ENCODE data around the gene OR2T12. TPM values are rescaled to one million over a fixed set of nuclear protein-coding genes. Genes with fewer than 3 reads are reported as not detected.
"Not testable (repeated sequence)": the region's sequence is repeated elsewhere in the genome, so short reads cannot be mapped to it uniquely, and the experiment has no call there.

OR2T12 gene, protein sequence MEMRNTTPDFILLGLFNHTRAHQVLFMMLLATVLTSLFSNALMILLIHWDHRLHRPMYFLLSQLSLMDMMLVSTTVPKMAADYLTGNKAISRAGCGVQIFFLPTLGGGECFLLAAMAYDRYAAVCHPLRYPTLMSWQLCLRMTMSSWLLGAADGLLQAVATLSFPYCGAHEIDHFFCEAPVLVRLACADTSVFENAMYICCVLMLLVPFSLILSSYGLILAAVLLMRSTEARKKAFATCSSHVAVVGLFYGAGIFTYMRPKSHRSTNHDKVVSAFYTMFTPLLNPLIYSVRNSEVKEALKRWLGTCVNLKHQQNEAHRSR
- total RNA-seq (ENCODE audit: unreplicated experiment) = not detected
- long read RNA-seq = 0 reads

DNA sequence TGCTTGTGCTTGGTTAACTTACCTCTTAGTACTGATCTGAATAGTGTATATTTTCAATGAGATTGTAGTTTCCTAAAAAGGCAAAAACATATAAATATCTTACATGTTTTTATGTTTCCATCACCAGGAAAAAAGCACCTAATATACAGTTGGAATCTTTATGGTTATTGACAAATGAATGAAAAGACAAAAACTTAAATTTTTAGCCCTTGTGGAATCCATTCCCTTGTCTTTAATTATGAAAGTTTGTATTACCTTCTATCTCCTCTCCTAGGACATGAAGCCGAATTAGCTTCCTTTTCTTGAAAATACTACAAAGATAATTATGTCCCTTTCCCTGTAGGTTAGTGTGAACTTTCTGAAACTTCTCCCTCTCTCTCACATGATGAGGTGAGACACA is at the start of gene OR2T12:
Gene OR2T12, minus strand, starts transcription at position 101 of the 400 bp plus-strand sequence. CDS start 7,846 bp downstream, outside the sequence.
- Mint-ChIP-seq H3K9me3 (ENCODE audit: unreplicated experiment) (peaks cover 18% of the 10 kb centered on the region), H3K4me1 (ENCODE audit: unreplicated experiment) (no peaks in the 10 kb centered on the region), H3K4me3 (ENCODE audit: unreplicated experiment) (no peak within 1 kb of the TSS), H3K27me3 (ENCODE audit: unreplicated experiment) (peaks cover 3% of the 10 kb centered on the region), H3K36me3 (ENCODE audit: low read depth, unreplicated experiment) (no peaks in the 10 kb centered on the region), H3K27ac (ENCODE audit: unreplicated experiment) (no peak within 1 kb of the TSS)
- TF ChIP-seq, protein P1, sequence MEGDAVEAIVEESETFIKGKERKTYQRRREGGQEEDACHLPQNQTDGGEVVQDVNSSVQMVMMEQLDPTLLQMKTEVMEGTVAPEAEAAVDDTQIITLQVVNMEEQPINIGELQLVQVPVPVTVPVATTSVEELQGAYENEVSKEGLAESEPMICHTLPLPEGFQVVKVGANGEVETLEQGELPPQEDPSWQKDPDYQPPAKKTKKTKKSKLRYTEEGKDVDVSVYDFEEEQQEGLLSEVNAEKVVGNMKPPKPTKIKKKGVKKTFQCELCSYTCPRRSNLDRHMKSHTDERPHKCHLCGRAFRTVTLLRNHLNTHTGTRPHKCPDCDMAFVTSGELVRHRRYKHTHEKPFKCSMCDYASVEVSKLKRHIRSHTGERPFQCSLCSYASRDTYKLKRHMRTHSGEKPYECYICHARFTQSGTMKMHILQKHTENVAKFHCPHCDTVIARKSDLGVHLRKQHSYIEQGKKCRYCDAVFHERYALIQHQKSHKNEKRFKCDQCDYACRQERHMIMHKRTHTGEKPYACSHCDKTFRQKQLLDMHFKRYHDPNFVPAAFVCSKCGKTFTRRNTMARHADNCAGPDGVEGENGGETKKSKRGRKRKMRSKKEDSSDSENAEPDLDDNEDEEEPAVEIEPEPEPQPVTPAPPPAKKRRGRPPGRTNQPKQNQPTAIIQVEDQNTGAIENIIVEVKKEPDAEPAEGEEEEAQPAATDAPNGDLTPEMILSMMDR (IDR thresholded peaks at IDR 0.05; ENCODE audit: unreplicated experiment) = no peak
- no peak for DNase-seq (ENCODE audit: low spot score)

DNA sequence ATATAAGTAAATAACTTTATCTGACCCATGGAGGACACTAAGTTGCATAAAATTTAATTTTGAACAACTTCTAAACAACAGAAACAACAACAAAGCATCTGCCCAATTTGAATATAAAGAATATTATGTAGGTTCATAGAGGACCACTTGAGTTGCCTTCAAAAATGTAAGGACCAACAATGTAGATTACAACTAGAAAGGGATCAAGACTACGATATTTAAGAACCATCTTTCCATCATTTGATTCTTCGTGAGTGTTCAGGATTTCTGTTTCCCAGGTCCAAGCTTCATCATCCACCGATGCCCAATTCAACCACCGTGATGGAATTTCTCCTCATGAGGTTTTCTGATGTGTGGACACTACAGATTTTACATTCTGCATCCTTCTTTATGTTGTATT is 45.3 kb upstream of the OR2T12 start, which contains the start of gene OR14C36:
Gene OR14C36, plus strand, starts transcription at position 301 of the 400 bp plus-strand sequence. Its CDS starts 0 bp downstream, at position 301.
- H3K27me3 Mint-ChIP-seq (ENCODE audit: unreplicated experiment) = peaks cover 3% of the 10 kb centered on the region
- H3K27ac Mint-ChIP-seq (ENCODE audit: unreplicated experiment) = no peak within 1 kb of the TSS
- TF ChIP-seq, protein P1 (IDR thresholded peaks at IDR 0.05; ENCODE audit: unreplicated experiment) = no peak
- H3K9me3 Mint-ChIP-seq (ENCODE audit: unreplicated experiment) = peaks cover 12% of the 10 kb centered on the region
- no peak for DNase-seq (ENCODE audit: low spot score)
- H3K4me3 Mint-ChIP-seq (ENCODE audit: unreplicated experiment) = no peak within 1 kb of the TSS
- H3K36me3 Mint-ChIP-seq (ENCODE audit: low read depth, unreplicated experiment) = no peaks in the 10 kb centered on the region
- no peaks in the 10 kb centered on the region for H3K4me1 Mint-ChIP-seq (ENCODE audit: unreplicated experiment)

DNA sequence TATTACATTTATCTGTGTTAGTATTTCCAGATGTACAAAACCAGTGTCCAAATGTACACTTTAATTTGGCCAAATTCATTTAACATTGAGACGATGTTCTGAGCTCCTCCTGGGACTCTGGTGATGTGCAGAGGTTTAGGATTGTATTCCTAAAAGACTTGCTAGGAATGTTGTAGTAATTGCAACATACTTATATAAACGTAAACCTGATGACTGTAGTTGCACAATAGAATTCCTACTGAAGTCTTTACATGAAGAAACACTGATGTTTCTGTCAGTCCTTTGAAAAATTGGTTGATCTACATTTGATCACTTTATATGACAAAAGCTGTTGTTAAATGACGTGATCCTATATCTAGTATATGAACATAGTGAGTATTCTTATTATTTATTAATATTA is 40.2 kb upstream of the OR2T12 start:
- no peak for DNase-seq (ENCODE audit: low spot score)
- Mint-ChIP-seq H3K4me1 (ENCODE audit: unreplicated experiment) (no peaks in the 10 kb centered on the region), H3K36me3 (ENCODE audit: low read depth, unreplicated experiment) (no peaks in the 10 kb centered on the region), H3K4me3 (ENCODE audit: unreplicated experiment) (no peak overlapping the region), H3K27me3 (ENCODE audit: unreplicated experiment) (no peaks in the 10 kb centered on the region), H3K9me3 (ENCODE audit: unreplicated experiment) (peaks cover 18% of the 10 kb centered on the region), H3K27ac (ENCODE audit: unreplicated experiment) (no peak overlapping the region)
- TF ChIP-seq, protein P1 (IDR thresholded peaks at IDR 0.05; ENCODE audit: unreplicated experiment) = no peak

DNA sequence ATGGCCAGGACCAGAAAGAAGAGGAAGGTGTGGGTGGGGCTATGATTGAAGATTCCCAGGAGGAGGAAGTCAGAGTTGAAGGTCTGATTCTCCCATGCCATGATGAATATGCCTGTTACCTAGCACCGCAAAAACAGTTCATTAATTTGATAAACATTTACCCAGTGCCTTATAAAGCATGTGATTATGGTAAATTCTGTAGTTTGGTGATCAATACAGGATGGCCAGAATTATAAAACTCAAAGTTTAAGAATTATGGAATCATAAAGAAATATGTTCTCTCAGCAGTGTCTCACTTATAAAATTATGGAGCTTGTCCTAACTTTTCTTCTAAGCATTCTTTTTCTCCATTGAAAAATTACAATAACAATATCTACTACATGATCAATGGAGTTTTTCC is 21.2 kb upstream of the OR2T12 start, which contains the start of gene OR2M7:
Gene OR2M7, minus strand, starts transcription at position 101 of the 400 bp plus-strand sequence. Its CDS starts 0 bp downstream, at position 101.
- no peak for DNase-seq (ENCODE audit: low spot score)
- peaks cover 4% of the 10 kb centered on the region for H3K36me3 Mint-ChIP-seq (ENCODE audit: low read depth, unreplicated experiment)
- H3K4me3 Mint-ChIP-seq (ENCODE audit: unreplicated experiment) = no peak within 1 kb of the TSS
- no peak within 1 kb of the TSS for H3K27ac Mint-ChIP-seq (ENCODE audit: unreplicated experiment)
- H3K27me3 Mint-ChIP-seq (ENCODE audit: unreplicated experiment) = peaks cover 1% of the 10 kb centered on the region
- TF ChIP-seq, protein P1 (IDR thresholded peaks at IDR 0.05; ENCODE audit: unreplicated experiment) = no peak
- peaks cover 18% of the 10 kb centered on the region for H3K9me3 Mint-ChIP-seq (ENCODE audit: unreplicated experiment)
- no peaks in the 10 kb centered on the region for H3K4me1 Mint-ChIP-seq (ENCODE audit: unreplicated experiment)

DNA sequence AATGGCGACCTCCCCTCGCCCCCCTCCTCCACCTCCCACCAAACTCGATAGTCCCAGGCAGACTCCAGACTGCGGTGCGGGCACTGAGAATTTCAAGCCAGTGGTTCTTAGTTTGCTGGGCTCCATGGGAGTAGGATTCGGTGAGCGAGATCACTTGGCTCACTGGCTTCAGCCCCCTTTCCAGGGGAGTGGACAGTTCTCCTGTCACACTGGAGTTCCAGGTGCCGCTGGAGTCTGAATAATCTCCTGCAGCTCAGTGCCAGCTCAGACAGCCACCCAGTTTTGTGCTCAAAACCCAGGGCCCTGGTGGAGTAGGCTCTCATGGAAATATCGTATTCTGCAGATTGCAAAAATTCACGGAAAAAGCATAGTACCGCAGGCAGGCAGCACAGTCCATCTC is 13.6 kb upstream of the OR2T12 start:
- H3K27ac Mint-ChIP-seq (ENCODE audit: unreplicated experiment) = no peak overlapping the region
- H3K4me1 Mint-ChIP-seq (ENCODE audit: unreplicated experiment) = no peaks in the 10 kb centered on the region
- peaks cover 9% of the 10 kb centered on the region for H3K27me3 Mint-ChIP-seq (ENCODE audit: unreplicated experiment)
- no peak for DNase-seq (ENCODE audit: low spot score)
- peaks cover 7% of the 10 kb centered on the region for H3K36me3 Mint-ChIP-seq (ENCODE audit: low read depth, unreplicated experiment)
- TF ChIP-seq, protein P1 (IDR thresholded peaks at IDR 0.05; ENCODE audit: unreplicated experiment) = no peak
- no peak overlapping the region for H3K4me3 Mint-ChIP-seq (ENCODE audit: unreplicated experiment)
- peaks cover 54% of the 10 kb centered on the region for H3K9me3 Mint-ChIP-seq (ENCODE audit: unreplicated experiment)

DNA sequence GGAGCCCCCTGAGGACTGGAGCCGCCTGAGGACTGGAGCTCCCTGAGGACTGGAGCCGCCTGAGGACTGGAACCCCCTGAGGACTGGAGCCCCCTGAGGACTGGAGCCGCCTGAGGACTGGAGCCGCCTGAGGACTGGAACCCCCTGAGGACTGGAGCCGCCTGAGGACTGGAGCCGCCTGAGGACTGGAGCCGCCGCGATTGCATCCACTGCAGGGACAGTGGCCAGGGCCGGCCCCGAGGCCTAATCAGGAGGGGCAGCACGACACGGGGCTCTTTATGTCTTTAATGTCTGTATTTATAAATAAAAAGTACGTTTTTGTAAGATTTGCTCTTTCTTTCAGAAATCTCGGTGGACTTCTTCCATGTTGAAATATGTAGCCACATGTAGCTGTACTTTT is 3.5 kb upstream of the OR2T12 start:
- H3K36me3 Mint-ChIP-seq (ENCODE audit: low read depth, unreplicated experiment); H3K27ac Mint-ChIP-seq (ENCODE audit: unreplicated experiment); H3K4me3 Mint-ChIP-seq (ENCODE audit: unreplicated experiment); H3K27me3 Mint-ChIP-seq (ENCODE audit: unreplicated experiment); H3K4me1 Mint-ChIP-seq (ENCODE audit: unreplicated experiment); DNase-seq (ENCODE audit: low spot score): not testable (repeated sequence)
- peaks cover 21% of the 10 kb centered on the region for H3K9me3 Mint-ChIP-seq (ENCODE audit: unreplicated experiment)

Data from endothelial cell (in vitro differentiated cells).